NB4 (cell line): ENCODE results near the gene VDAC2.

Source experiments
- MAX ChIP-seq: IDR thresholded peaks from 2 replicates; pipeline ENCODE4 v1.6.1; 2011; ENCODE audit warnings: low read depth, low read length
- POLR2A ChIP-seq: IDR thresholded peaks from 2 replicates; pipeline ENCODE4 v1.6.1; 2011; ENCODE audit warnings: mild to moderate bottlenecking; ENCODE audit not compliant: insufficient read length; ENCODE audit errors: extremely low read depth
- TF ChIP-seq, protein P1 (sequence below): IDR thresholded peaks from one replicate; pipeline ENCODE4 v1.5.1; 2012; ENCODE audit warnings: low read depth, low read length

DNA sequence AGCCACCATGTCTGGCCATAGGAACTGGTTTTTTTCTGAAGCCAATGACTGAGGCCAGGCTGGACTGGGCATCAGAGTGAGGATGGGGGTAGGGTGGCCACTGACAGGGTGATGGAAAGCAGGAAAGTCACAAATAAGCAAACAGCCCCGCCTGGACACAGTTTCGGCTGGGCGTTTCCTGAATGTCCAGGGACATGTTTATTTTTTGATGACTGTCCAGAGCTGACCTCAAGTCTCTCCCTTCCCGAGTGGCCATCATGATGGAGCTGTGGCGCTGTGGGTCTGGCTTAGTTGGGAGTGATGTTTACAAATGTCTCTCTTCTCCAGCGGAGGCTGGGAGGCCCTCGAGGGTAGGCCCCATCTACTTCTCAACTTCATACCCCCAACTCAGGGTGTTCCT, 62.3 kb downstream of the VDAC2 start:
- no peak for TF ChIP-seq POLR2A
- TF ChIP-seq, protein P1, sequence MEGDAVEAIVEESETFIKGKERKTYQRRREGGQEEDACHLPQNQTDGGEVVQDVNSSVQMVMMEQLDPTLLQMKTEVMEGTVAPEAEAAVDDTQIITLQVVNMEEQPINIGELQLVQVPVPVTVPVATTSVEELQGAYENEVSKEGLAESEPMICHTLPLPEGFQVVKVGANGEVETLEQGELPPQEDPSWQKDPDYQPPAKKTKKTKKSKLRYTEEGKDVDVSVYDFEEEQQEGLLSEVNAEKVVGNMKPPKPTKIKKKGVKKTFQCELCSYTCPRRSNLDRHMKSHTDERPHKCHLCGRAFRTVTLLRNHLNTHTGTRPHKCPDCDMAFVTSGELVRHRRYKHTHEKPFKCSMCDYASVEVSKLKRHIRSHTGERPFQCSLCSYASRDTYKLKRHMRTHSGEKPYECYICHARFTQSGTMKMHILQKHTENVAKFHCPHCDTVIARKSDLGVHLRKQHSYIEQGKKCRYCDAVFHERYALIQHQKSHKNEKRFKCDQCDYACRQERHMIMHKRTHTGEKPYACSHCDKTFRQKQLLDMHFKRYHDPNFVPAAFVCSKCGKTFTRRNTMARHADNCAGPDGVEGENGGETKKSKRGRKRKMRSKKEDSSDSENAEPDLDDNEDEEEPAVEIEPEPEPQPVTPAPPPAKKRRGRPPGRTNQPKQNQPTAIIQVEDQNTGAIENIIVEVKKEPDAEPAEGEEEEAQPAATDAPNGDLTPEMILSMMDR, result no peak
- no peak for TF ChIP-seq MAX
